GM21447 (cell line): ENCODE measurements around the gene SORCS1.
"Not testable (repeated sequence)": the region's sequence is repeated elsewhere in the genome, so short reads cannot be mapped to it uniquely, and the experiment has no call there.

Source experiments
- ATAC-seq: cut with Tn5 transposase; IDR thresholded peaks from one replicate; pipeline ENCODE4 v1.9.1; 2021; ENCODE audit not compliant: unreplicated experiment

Gene SORCS1

GRCh38 chr10:106952033-106952432 lies 212.5 kb downstream of the SORCS1 start:
- ATAC-seq: no peak

GRCh38 chr10:106949680-106950478 lies 214.6 kb downstream of the SORCS1 start:
- no peak for ATAC-seq

DNA sequence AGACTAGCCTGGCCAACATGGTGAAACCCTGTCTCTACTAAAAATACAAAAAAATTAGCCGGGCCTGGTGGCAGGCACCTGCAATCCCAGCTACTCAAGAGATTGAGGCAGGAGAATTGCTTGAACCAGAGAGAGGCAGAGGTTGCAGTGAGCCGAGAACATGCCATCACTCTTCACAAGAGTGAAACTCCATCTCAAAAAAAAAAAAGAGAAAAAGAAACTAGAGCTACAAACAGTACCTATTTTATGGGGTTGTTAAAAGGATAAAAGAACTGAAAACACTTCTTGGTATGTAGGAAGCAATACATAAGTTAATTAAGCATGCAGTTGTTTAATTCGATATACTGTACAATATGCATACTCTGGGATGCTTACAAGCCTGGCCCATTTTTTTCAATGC lies 216.9 kb downstream of the SORCS1 start:
- no peak for ATAC-seq

- ATAC-seq: no peak
Observed at GRCh38 chr10:106942035-106942662, 222.4 kb downstream of the SORCS1 start.

DNA sequence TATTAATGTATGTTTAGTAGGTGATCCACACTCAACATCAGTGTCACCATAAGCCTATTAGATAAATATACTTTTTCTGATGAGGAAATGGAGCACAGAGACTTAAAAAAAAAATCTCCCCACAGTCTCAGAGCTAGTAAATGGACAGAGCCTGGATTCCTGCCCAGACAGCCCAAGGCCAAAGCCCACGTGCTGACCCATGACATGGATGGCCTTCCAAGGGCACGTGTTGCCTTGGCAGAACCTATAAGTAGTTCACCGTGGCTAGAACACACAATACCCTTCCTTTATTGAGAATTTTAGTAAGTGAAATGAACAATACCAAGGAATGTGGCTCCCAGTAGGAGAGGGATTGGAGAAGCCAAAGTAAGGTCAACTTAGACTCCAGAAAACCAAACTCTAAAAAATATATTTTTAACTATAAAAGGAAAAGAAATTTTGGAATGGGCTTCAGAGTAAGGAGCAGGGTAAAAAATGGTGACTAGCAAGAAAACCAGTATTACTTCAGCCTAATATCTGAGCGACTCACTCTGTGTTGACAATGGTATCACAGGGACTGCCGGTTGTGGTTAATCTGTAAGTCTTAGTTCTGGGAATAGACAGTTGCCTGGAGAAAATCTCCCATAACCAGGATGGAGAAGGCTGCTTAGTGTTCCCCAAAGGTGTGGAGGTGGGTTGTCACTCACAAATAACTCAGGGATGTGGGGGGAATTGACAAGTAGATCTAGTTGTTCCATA lies 223.0 kb downstream of the SORCS1 start:
- ATAC-seq: no peak

- ATAC-seq: no peak
Observed at GRCh38 chr10:106938513-106938912, 226.0 kb downstream of the SORCS1 start.

- ATAC-seq: peak; percentile 68
Observed at GRCh38 chr10:106935978-106936451, 228.5 kb downstream of the SORCS1 start.

DNA sequence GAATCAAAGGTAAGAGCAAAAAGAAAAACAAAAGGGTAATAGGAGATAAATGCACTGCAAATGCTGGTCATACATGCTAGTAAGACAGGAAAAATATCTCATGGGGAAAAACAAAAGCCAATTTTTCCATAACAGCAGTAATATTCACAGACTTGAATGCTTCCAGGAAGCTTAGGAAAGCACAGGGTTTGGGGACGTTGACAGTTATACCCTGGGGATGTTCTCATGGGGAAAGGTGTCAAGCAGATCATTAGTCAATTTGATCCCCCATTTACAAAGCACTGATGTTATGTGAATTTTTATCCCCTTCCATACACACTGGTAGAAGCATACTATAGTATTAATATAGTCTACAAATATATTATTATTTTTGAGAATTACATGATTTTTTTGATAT lies 232.7 kb downstream of the SORCS1 start:
- ATAC-seq: no peak

DNA sequence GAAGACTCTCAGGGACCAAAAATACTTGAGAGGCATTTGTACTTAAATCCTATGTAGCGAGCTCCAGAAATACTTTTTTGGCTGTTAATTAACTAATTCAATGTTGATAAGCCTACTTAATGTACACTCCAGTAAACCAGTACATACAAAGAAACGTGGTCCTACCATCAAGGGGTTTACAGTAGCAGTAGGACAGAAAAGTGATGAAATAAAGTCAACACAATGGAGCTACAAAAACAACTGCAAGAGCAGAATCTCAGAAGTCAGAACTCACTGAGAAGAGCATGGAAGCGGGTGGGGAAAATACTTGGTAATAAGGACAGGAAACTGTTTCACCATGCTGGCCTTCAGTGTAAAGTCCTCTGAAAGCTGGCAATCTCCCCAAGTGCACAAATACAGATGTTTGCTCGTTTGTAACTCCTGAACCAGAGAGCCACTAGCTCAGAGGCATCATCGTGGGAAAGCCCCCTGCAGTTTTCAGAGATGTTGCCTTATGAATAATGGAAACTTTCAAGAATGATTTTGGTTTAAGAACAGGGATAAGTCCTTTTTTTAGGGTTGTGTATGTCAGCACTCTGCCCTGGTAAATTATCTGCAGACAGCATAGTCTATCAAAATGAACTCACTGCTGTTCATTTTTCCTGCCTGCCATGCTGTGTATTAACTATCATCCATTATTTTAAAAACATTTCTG lies 233.2 kb downstream of the SORCS1 start:
- peak; percentile 69 for ATAC-seq

DNA sequence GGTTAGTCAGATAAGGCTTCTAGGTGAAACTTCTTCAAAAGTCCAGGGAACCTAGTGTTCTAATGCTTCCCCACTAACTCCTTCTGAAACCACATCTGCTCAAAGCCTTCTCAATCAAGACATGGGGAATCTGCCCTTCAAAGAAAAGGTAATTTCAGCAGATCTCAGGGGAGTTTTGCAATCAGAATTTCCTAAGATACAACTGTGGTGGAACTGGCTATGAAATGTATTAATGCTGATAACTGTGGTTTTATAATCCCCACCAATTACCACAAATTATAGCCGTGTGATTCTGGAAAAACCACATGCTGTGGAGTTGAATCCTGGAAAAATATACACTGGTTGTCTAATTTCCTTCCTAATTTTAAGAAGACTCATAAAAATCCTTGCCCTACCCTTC lies 233.8 kb downstream of the SORCS1 start:
- no peak for ATAC-seq

DNA sequence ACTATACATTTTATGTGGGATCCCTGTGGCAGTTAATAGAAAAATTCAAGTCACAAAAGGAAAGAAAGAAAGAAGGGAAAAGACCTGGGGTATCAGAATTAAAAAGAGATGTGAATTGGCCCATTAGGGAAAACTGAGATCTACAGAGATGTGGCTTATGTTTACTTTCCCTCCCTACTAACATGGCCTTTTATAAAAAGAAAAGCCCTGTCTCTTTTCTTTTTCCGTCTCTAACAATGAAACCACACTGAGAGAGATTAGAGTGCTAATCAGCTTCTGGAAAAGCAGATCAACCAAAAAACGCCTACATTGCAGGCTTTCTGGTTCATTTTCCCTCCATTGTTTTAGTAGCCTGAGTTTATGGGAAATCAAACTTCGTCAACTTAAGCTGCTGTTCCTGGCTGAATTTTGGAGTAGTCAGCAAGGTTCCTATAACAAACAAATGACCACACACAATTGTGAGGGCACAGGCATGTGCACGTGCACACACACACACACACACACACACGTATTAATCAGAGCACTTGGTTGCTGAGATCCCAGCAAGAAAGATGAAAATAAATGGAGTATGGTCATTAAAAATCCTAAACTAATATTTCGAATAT lies 235.1 kb downstream of the SORCS1 start:
- no peak for ATAC-seq

DNA sequence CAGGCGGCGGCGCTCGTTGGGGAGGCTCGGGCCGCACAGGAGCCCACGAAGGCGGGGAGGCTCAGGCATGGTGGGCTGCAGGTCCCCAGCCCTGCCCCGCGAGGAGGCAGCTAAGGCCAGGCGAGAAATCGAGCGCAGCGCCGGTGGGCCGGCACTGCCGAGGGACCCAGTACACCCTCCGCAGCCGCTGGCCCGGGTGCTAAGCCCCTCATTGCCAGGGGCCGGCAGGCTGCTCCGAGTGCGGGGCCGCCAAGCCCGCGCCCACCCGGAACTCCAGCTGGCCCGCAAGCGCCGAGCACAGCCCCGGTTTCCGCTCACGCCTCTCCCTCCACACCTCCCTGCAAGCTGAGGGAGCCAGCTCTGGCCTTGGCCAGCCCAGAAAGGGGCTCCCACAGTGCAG lies 236.4 kb downstream of the SORCS1 start:
- not testable (repeated sequence) for ATAC-seq

DNA sequence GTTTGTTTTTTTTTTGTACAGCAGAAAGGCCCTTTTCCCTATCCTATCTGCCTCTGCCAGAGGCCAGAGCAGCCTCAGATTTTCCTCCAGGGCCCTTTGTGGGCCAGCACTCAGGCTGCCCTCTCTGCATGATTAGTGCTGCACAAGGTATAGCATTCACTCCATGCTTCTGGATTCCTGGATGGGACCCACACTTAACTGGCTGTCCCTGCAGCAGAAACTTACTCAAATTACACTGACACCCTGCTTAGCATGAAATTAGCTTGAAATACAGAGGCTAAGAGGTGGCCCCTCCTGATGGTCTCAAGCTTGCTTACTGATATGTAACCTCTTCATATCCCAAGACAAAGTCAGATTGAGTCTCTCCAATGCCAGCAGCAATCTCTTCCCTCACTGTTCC lies 239.3 kb downstream of the SORCS1 start:
- ATAC-seq: no peak

DNA sequence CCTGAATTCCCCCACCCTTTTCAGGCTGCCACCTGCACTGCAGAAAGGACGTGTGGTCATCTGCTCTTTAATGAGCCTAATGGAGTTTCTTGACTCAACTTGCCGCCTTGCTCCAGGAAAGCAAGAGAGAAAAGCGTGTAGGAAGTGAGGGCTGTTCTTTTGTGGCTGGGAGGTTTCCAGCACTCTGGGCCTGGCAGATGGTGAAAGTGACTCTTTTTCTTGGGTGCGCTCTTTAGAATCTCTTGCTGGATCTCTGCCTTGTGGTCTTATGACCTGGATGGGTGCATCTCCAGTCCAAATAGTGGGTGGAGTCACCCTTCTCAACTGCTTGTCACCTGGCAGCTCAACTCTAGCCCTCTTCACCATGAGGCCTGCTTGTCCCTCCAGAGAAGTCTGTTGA lies 244.0 kb downstream of the SORCS1 start:
- ATAC-seq: no peak

DNA sequence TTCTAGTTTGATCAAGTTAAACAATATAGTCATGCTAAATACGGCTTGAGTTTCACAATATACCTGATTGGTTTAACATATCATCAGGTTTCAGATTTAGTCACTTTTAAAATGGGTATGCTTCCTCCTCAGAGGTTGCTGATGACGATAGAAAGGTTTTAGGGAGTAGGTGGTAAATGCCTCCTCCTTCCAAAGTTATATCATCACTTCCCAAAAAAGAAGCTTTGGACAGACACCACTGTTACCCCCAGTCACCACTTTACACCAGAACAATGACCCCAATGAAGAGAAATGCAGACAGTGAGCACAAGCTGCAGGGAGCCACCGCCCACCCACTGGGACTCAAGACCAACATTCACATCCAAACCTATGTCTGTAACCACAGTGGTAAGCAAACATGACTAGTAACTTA lies 244.6 kb downstream of the SORCS1 start:
- ATAC-seq: peak; percentile 64

GRCh38 chr10:106917452-106918055 lies 247.0 kb downstream of the SORCS1 start:
- ATAC-seq: no peak

DNA sequence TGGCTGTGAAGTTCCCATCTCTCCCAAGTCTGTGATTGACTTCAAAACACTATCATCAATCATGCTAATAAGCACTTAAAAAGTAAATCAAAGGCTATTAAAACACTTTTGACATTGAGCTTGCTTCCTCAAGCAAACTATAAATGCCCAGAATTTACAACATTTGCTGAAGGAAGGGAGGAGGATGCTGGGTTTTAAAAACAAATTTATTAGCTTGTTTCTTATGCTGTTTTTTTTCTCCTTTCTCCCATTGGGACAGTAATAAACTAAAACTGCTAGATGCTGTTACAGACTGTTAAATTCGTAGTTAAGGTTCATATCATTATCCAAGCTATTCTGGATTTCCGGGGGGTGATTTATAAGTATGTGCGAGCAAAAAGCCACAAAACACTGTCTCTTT lies 250.5 kb downstream of the SORCS1 start:
- no peak for ATAC-seq

- no peak for ATAC-seq
Observed at GRCh38 chr10:106913348-106913747, 251.2 kb downstream of the SORCS1 start.

GRCh38 chr10:106911096-106911495 lies 253.4 kb downstream of the SORCS1 start:
- ATAC-seq: no peak

GRCh38 chr10:106910666-106911065 lies 253.8 kb downstream of the SORCS1 start:
- ATAC-seq: no peak
